ENCODE measurements around the gene REXO5.

DNA sequence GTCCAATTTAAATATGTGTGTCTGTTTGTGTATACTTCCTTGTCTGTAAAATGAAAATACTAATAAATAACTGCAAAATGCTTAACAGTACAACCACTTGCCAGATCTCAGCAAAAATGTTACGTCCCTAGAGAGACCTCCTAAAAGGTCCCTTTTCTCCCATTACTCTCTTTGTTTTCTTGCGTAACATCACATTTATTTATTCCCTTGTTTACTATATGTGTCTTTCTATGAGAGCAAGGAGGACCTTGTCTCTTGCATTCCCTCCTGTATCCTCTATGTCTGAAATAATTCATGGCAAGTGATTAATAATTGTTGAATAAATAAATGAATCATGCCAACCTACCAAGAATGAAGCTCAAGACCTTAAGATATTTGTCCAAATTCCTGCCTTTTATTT lies 40.6 kb upstream of the REXO5 start:
- TF ChIP-seq CTCF (IDR thresholded peaks at IDR 0.05) (no peak), POLR2A (IDR thresholded peaks at IDR 0.05) (no peak), POLR2AphosphoS5 (IDR thresholded peaks at IDR 0.05) (no peak)

All from upper lobe of left lung (tissue), 4 donors.